ENCODE results near the gene LRMDA.
A peak's percentile ranks its signal among the peaks of the same experiment; 100 is the strongest.

Gene LRMDA

GRCh38 chr10:75403144-75403938, 28.1 kb upstream of the LRMDA start:
- Histone ChIP-seq H3K79me2 (ENCODE audit: insufficient read depth, low read length) (peaks cover 26% of the 10 kb centered on the region), H3K36me3 (ENCODE audit: insufficient read depth, low read length) (no peaks in the 10 kb centered on the region), H3K9ac (ENCODE audit: low read depth, low read length, poor library complexity, severe bottlenecking) (no peak overlapping the region), H3K9me2 (replicated peaks; ENCODE audit: low read depth, low read length) (no peaks in the 10 kb centered on the region), H4K20me1 (ENCODE audit: insufficient read depth, low read length, poor library complexity, severe bottlenecking) (peaks cover 11% of the 10 kb centered on the region), H3K4me3 (ENCODE audit: low read length, poor library complexity, severe bottlenecking) (no peak overlapping the region), H3K4me2 (ENCODE audit: low read depth, low read length, poor library complexity, severe bottlenecking) (peak overlapping the region; percentile 63), H3K4me1 (ENCODE audit: insufficient read depth, low read length, poor library complexity, severe bottlenecking) (no peaks in the 10 kb centered on the region), H3K27me3 (ENCODE audit: insufficient read depth, low read length, poor library complexity, severe bottlenecking) (no peaks in the 10 kb centered on the region), H3F3A (ENCODE audit: low read depth) (no peaks in the 10 kb centered on the region), H3K9me3 (ENCODE audit: insufficient read depth, low read depth, low read length) (no peaks in the 10 kb centered on the region), H2AFZ (ENCODE audit: low read length) (no peak overlapping the region)
- no peak for TF ChIP-seq EZH2phosphoT487 (IDR thresholded peaks at IDR 0.05; ENCODE audit: borderline replicate concordance)

DNA sequence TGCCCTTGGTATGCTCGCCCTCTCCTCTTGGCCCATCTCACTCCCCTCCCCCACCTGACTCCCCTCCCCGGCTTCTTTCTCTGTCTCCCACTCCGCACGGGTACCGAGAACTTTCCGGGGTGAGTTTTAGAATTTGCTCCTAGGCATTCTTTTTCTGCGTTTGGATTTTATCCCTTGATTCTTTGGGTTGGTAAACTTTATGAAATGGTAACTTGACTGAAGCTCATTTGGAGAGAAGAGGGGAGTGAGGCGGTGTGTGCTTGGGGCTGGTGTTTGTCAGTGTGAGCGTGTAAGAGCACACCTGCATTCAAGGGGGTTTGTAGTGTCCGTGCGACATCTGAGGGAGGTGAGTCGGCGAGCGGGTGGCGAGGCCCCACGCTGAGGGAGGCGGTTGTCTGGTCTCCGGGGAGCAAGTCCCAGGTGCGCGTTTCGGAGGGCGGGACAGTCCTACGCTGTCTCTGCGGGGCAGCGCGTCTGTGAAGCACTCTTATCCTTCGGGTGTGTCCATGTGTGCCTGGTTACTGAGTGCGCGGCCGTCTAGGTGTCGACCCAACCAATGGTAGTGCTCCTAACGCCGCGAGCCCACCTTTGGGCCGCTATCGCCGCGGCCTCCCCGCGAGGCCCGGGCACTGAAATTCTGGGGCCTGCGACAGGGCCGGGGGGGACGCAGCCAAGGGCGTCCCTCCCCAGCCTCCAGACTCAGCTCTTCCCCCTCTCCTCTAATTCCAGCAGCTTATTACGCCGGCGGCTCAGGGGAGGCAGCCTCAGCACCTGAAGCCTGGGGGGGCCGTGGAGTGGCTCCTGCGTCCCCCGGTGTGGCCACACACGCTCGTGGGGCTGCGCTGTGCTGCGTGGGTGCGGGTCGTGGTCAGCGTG, 27.2 kb upstream of the LRMDA start:
- H3K4me2 ChIP-seq (ENCODE audit: low read depth, low read length, poor library complexity, severe bottlenecking): no peak overlapping the region
- H3K9ac ChIP-seq (ENCODE audit: low read depth, low read length, poor library complexity, severe bottlenecking): no peak overlapping the region
- no peaks in the 10 kb centered on the region for H3K4me1 ChIP-seq (ENCODE audit: insufficient read depth, low read length, poor library complexity, severe bottlenecking)
- no peaks in the 10 kb centered on the region for H3K9me3 ChIP-seq (ENCODE audit: insufficient read depth, low read depth, low read length)
- no peak overlapping the region for H3K4me3 ChIP-seq (ENCODE audit: low read length, poor library complexity, severe bottlenecking)
- no peak overlapping the region for H2AFZ ChIP-seq (ENCODE audit: low read length)
- H3K9me2 ChIP-seq (replicated peaks; ENCODE audit: low read depth, low read length): no peaks in the 10 kb centered on the region
- H3F3A ChIP-seq (ENCODE audit: low read depth): no peaks in the 10 kb centered on the region
- H3K27me3 ChIP-seq (ENCODE audit: insufficient read depth, low read length, poor library complexity, severe bottlenecking): no peaks in the 10 kb centered on the region
- H4K20me1 ChIP-seq (ENCODE audit: insufficient read depth, low read length, poor library complexity, severe bottlenecking): peaks cover 5% of the 10 kb centered on the region
- H3K79me2 ChIP-seq (ENCODE audit: insufficient read depth, low read length): peaks cover 18% of the 10 kb centered on the region
- H3K36me3 ChIP-seq (ENCODE audit: insufficient read depth, low read length): no peaks in the 10 kb centered on the region
- TF ChIP-seq CTCF (conservative IDR thresholded peaks at IDR 0.05; ENCODE audit: low read length): no peak
- TF ChIP-seq EZH2phosphoT487 (IDR thresholded peaks at IDR 0.05; ENCODE audit: borderline replicate concordance): no peak

- Histone ChIP-seq H3K79me2 (ENCODE audit: insufficient read depth, low read length) (peaks cover 11% of the 10 kb centered on the region), H3F3A (ENCODE audit: low read depth) (no peaks in the 10 kb centered on the region), H3K4me2 (ENCODE audit: low read depth, low read length, poor library complexity, severe bottlenecking) (no peak overlapping the region), H2AFZ (ENCODE audit: low read length) (no peak overlapping the region), H3K4me1 (ENCODE audit: insufficient read depth, low read length, poor library complexity, severe bottlenecking) (no peaks in the 10 kb centered on the region), H3K9me2 (replicated peaks; ENCODE audit: low read depth, low read length) (no peaks in the 10 kb centered on the region), H3K9ac (ENCODE audit: low read depth, low read length, poor library complexity, severe bottlenecking) (no peak overlapping the region), H3K4me3 (ENCODE audit: low read length, poor library complexity, severe bottlenecking) (no peak overlapping the region), H3K27me3 (ENCODE audit: insufficient read depth, low read length, poor library complexity, severe bottlenecking) (no peaks in the 10 kb centered on the region), H3K36me3 (ENCODE audit: insufficient read depth, low read length) (no peaks in the 10 kb centered on the region), H4K20me1 (ENCODE audit: insufficient read depth, low read length, poor library complexity, severe bottlenecking) (no peaks in the 10 kb centered on the region), H3K9me3 (ENCODE audit: insufficient read depth, low read depth, low read length) (no peaks in the 10 kb centered on the region)
- TF ChIP-seq EZH2phosphoT487 (IDR thresholded peaks at IDR 0.05; ENCODE audit: borderline replicate concordance) (no peak), CTCF (conservative IDR thresholded peaks at IDR 0.05; ENCODE audit: low read length) (no peak)
These were observed 26.4 kb upstream of the LRMDA start for GRCh38 chr10:75404815-75405597.

Data from Loucy (cell line).